Dermis blood vessel endothelial cell (primary cell): ENCODE measurements around the gene POTEB3. TPM values are rescaled to one million over a fixed set of nuclear protein-coding genes. Genes with fewer than 3 reads are reported as not detected.
"Not testable (repeated sequence)": the region's sequence is repeated elsewhere in the genome, so short reads cannot be mapped to it uniquely, and the experiment has no call there.

Experiments
- DNase-seq: peaks from one replicate; pipeline ENCODE4 v3.0.0; 2010
- total RNA-seq: library from RNA; depleted of rRNA; stranded (reverse); fragments of >200 nt; gene quantifications from 2 replicates; pipeline ENCODE4 v1.2.3, GENCODE V29; 2014

Gene POTEB3
- not detected in 2 replicates for total RNA-seq

- DNase-seq: not testable (repeated sequence)
Observed at GRCh38 chr15:21440399-21440798, at the start of gene POTEB3. POTEB3 (minus strand) TSS chr15:21440499; CDS start chr15:21440011, 488 bp downstream.

DNA sequence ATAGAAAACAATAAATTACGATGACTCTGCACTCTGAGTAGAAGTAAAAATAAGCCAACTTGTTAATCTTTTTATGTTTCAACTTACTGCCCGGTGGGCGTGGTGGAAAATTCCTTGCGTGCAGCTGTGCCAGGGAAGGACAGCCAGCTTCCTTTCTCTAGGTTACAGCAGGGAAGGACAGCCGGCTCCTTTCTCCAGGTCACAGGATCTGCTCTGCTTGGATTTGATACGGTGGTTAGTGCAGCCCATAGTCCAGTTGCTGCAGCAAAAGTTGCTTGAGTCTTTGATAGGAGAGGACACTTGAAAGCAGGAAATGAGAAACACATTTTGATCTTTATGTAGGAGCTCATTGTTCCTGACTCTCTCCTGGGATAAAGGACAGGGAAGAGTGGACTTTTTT is 13.4 kb upstream of the POTEB3 start:
- not testable (repeated sequence) for DNase-seq

DNA sequence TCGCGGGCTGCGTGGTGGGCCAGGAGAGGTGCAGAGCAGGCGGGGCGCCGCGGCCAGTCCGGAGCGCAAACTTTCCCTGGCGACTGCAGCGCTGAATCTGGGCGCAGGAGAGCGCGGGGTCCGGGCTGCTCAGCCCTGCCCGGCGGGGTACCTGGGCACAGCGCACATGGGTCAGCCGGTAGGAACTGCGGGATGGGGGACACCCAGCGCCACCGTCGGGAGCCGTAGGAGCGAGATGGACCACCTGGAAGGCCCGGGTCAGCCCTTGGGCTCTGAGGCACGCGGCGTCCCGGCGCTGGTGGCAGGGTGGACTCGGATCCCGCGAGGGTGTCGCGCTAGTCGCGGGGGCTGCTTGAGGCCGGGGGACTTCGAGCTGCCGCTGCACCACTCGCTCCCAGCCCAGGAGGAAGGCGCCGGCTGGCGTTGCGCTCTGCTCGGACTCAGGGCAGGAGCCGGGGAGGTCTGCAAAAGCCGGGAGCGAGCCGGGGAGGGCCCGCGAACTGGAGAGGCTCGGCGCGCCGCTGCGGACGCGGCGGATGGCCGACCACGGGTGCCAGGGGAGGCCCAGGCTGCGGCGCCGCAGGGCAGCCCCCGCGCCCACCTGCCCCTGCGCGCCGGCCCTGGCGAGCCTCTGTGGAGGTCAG is 11.7 kb upstream of the POTEB3 start:
- not testable (repeated sequence) for DNase-seq

DNA sequence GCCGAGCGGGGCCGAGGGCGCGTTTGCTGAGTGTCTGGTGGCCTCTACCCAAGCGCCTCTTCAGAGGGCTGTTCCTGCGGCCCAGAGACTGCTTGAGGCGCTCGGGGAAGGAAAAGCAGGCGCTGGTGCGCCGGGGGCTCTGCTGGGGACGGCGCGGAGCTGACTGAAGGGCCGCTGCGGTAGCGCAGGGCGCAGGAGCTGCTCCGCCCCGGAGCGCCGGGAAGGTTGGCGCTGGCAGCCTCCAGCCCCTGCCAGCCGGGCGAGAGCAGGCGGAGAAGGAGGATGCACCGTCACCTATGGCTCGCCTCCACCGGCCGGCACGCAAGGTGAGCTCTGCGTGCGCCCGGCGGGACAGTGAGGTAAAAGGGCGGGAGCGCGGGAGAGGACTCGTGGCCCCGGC is 11.2 kb upstream of the POTEB3 start:
- DNase-seq: not testable (repeated sequence)

DNA sequence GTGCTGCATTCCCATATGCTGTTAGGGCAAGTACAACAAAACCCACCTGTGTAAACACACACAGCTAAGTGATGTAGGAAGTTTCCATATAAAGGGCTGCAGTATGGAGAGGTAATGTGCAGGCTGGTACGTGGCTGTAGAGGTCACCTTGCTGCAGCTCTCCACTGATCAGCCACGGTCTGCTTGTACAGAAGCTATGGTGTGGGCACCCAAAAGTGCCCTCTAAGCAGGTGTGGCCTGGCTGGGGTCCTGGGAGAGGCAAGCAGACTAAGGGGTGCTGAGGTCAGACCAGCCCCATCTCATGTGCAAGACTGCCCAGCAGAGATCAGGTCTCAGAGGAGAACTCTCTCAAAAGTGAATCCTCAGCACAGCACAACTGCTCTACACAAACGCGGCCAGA is 32.9 kb downstream of the POTEB3 start:
- DNase-seq: not testable (repeated sequence)

- DNase-seq: not testable (repeated sequence)
Observed at GRCh38 chr15:21401531-21401930, 38.8 kb downstream of the POTEB3 start.

- not testable (repeated sequence) for DNase-seq
Observed at GRCh38 chr15:21399111-21399510, 41.2 kb downstream of the POTEB3 start.

- not testable (repeated sequence) for DNase-seq
Observed at GRCh38 chr15:21398511-21398910, 41.8 kb downstream of the POTEB3 start.

GRCh38 chr15:21397656-21398055 is 42.6 kb downstream of the POTEB3 start:
- DNase-seq: not testable (repeated sequence)

GRCh38 chr15:21397186-21397585 is 43.1 kb downstream of the POTEB3 start:
- not testable (repeated sequence) for DNase-seq

DNA sequence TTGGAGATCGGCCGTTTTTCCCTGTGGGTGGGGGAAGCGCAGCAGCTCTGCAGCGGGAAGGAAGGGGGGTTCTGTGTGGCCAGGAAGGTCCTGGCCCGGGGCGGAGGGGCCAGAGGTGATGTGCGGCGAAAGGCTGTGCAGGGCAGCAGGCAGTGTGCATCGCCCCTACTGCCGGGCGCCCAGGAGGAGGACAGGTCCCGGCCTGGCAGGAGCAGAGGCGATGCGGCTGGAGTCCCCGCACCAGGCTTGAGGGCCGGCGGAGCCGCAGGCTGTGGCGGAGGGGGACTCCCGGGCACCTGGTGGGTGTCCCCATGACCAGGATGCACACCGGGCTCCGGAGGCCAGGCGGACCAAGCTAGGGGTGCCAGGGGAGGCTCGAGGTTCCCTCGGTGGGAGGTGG is 54.3 kb downstream of the POTEB3 start:
- DNase-seq: not testable (repeated sequence)

DNA sequence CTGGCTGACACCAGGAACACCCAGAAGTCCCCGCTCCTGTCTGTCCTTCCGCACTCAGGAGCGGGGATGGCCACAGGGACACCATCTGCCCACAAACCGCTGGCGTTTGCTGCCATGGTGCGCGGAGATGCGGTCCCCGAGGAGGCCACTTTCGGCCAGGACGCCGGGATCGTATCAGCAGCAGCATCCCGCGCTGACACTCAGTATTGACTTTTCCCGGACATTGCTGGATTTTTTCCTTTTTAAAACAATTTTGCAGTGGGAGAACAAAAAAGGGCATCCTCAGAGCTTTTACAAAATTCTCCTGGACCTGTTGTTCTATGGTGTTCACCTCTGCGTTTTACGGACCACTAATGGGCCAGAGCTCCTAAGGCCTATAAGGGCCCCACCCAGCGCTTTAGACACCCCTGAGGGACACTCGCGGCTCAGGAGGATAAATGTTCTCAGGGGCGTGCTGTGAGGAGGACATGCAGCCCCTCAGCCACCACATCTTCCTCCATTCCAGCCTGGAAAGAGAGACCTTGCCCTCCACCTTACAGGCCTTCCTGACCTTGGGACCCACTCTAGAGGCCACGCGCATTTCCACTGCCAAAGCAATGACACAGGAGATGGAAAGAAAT is 56.3 kb downstream of the POTEB3 start:
- not testable (repeated sequence) for DNase-seq

GRCh38 chr15:21373682-21374081 is 66.6 kb downstream of the POTEB3 start:
- not testable (repeated sequence) for DNase-seq

GRCh38 chr15:21369177-21369576 is 71.1 kb downstream of the POTEB3 start:
- DNase-seq: not testable (repeated sequence)

DNA sequence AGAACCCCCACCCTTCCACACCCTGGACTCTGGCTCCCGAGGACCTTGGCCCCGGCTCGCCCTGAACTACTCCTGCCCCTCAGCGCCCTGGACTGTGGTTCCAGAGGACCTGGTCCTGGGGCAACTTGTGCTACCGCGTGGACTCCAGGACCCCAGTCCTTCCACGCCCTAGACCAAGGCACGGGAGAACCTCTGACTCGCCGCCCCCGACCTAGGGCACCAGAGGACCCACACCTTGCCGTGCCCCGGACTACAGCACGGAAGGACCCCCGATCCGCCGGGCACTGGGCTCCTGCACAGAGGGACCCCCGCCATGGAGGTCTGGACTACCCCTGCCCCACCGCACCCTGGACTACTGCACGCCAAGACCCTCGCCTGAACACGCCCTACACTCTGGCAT is 71.7 kb downstream of the POTEB3 start:
- not testable (repeated sequence) for DNase-seq
